Cardiac muscle cell (in vitro differentiated cells and primary cell): ENCODE data around the gene MOB2. TPM values are rescaled to one million over a fixed set of nuclear protein-coding genes. Genes with fewer than 3 reads are reported as not detected.

Experiments
- DNase-seq, 2 donors: peaks; one replicate each; pipeline versions ENCODE4 v3.0.0 to v3.0.0-alpha.2; 2010 to 2017; ENCODE audit warnings: low read depth in 1 of 2, low spot score in 1 of 2
- H3K27ac ChIP-seq: fragments of 200-600 bp; sonication (generic); 2 replicates; pipeline ENCODE4 v1.5.1; 2016
- H3K27me3 ChIP-seq: fragments of 200-600 bp; sonication (generic); 2 replicates; pipeline ENCODE4 v1.6.0; 2016; ENCODE audit warnings: control low read depth
- H3K36me3 ChIP-seq: fragments of 200-600 bp; sonication (generic); 2 replicates; pipeline ENCODE4 v1.5.1; 2016; ENCODE audit warnings: control low read depth
- H3K4me1 ChIP-seq: fragments of 200-600 bp; sonication (generic); 2 replicates; pipeline ENCODE4 v1.8.1; 2017; ENCODE audit warnings: low read depth, mild to moderate bottlenecking, mixed run types
- H3K4me3 ChIP-seq: fragments of 200-600 bp; sonication (generic); 2 replicates; pipeline ENCODE4 v1.5.1; 2016; ENCODE audit warnings: mild to moderate bottlenecking
- H3K9me3 ChIP-seq: fragments of 200-600 bp; sonication (generic); 2 replicates; pipeline ENCODE4 v1.5.1; 2017; ENCODE audit warnings: low read depth, mild to moderate bottlenecking, control low read depth
- CTCF ChIP-seq: IDR thresholded peaks from 2 replicates; pipeline ENCODE4 v1.5.1; 2012; ENCODE audit warnings: low read depth, mild to moderate bottlenecking, low read length
- polyA plus RNA-seq: library from polyadenylated mRNA; unstranded; fragments of >200 nt; fragmentation: Nextera tagmentation; extraction: Ambion mirVana; gene quantifications from 2 replicates; pipeline ENCODE4 v1.2.1, GENCODE V29; 2016
- total RNA-seq: library from RNA; depleted of rRNA; stranded (reverse); fragments of >200 nt; gene quantifications from 2 replicates; pipeline ENCODE4 v1.2.3, GENCODE V29; 2016

Gene MOB2
- total and polyA plus RNA-seq, 2 experiments from 2014 or later = 31.1 to 52.0 TPM

- Histone ChIP-seq H3K9me3 (no peaks in the 10 kb centered on the region), H3K36me3 (no peaks in the 10 kb centered on the region), H3K4me1 (peaks cover 7% of the 10 kb centered on the region), H3K4me3 (no peak overlapping the region), H3K27ac (no peak overlapping the region), H3K27me3 (no peaks in the 10 kb centered on the region)
- DNase-seq = no peak
- no peak for TF ChIP-seq CTCF
These were observed 24.5 kb downstream of the MOB2 start for GRCh38 chr11:1461826-1462697.

GRCh38 chr11:1460986-1461825 is 25.4 kb downstream of the MOB2 start:
- Histone ChIP-seq H3K4me3 (no peak overlapping the region), H3K27me3 (no peaks in the 10 kb centered on the region), H3K36me3 (no peaks in the 10 kb centered on the region), H3K4me1 (peaks cover 7% of the 10 kb centered on the region), H3K9me3 (no peaks in the 10 kb centered on the region), H3K27ac (no peak overlapping the region)
- no peak for DNase-seq
- TF ChIP-seq CTCF = no peak

- no peaks in the 10 kb centered on the region for H3K9me3 ChIP-seq
- peak in 1 of 2 donors; percentile 54 for DNase-seq
- H3K36me3 ChIP-seq = no peaks in the 10 kb centered on the region
- no peaks in the 10 kb centered on the region for H3K27me3 ChIP-seq
- H3K4me1 ChIP-seq = peaks cover 7% of the 10 kb centered on the region
- H3K4me3 ChIP-seq = no peak overlapping the region
- TF ChIP-seq CTCF = no peak
- H3K27ac ChIP-seq = no peak overlapping the region
These were observed 26.1 kb downstream of the MOB2 start for GRCh38 chr11:1460396-1460985.

GRCh38 chr11:1459764-1460395 is 26.7 kb downstream of the MOB2 start:
- peaks cover 7% of the 10 kb centered on the region for H3K4me1 ChIP-seq
- no peaks in the 10 kb centered on the region for H3K27me3 ChIP-seq
- no peak for DNase-seq
- H3K9me3 ChIP-seq = no peaks in the 10 kb centered on the region
- H3K4me3 ChIP-seq = no peak overlapping the region
- no peak overlapping the region for H3K27ac ChIP-seq
- TF ChIP-seq CTCF = no peak
- no peaks in the 10 kb centered on the region for H3K36me3 ChIP-seq

- peaks cover 7% of the 10 kb centered on the region for H3K4me1 ChIP-seq
- peak overlapping the region; percentile 48 for H3K27ac ChIP-seq
These were observed 27.4 kb downstream of the MOB2 start for GRCh38 chr11:1459219-1459575.

More at GRCh38 chr11:1459219-1459575, 27.4 kb downstream of the MOB2 start:
- no peak for TF ChIP-seq CTCF
- DNase-seq = no peak
- Histone ChIP-seq H3K4me3 (no peak overlapping the region), H3K27me3 (no peaks in the 10 kb centered on the region), H3K9me3 (no peaks in the 10 kb centered on the region), H3K36me3 (no peaks in the 10 kb centered on the region)
